ENCODE measurements around the gene SFMBT2. TPM values are rescaled to one million over a fixed set of nuclear protein-coding genes. Genes with fewer than 3 reads are reported as not detected.
"Not testable (repeated sequence)": the region's sequence is repeated elsewhere in the genome, so short reads cannot be mapped to it uniquely, and the experiment has no call there.

The SFMBT2 gene
- total RNA-seq, 2 donors from 2014 or later: 7.9 TPM

DNA sequence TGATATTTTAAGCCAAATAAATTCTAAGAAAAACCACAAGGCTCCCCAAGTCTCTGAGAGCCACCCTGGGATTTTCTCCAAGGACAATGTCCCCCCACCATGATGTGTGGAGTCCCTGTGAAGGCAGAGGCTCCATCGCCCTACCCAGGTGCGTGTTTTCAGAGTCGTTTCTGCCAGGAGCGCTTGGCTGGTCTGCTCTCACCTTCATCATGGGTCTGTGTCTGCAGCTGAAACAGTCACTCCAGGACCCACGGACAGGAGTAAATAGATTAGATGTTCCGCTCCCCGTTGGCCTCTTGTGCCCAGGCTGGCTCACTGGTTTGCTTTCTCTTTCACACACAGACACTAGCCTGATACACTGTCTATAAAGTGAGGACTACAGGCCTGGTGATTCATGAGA lies 217.5 kb downstream of the SFMBT2 start:
- H3K4me1 ChIP-seq: no peaks in the 10 kb centered on the region
- peaks cover 13% of the 10 kb centered on the region for H3K36me3 ChIP-seq
- H3K27me3 ChIP-seq: no peaks in the 10 kb centered on the region
- TF ChIP-seq, protein P1, sequence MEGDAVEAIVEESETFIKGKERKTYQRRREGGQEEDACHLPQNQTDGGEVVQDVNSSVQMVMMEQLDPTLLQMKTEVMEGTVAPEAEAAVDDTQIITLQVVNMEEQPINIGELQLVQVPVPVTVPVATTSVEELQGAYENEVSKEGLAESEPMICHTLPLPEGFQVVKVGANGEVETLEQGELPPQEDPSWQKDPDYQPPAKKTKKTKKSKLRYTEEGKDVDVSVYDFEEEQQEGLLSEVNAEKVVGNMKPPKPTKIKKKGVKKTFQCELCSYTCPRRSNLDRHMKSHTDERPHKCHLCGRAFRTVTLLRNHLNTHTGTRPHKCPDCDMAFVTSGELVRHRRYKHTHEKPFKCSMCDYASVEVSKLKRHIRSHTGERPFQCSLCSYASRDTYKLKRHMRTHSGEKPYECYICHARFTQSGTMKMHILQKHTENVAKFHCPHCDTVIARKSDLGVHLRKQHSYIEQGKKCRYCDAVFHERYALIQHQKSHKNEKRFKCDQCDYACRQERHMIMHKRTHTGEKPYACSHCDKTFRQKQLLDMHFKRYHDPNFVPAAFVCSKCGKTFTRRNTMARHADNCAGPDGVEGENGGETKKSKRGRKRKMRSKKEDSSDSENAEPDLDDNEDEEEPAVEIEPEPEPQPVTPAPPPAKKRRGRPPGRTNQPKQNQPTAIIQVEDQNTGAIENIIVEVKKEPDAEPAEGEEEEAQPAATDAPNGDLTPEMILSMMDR (IDR thresholded peaks at IDR 0.05): no peak
- H3K27ac ChIP-seq: no peak overlapping the region
- H3K9me3 ChIP-seq: peaks cover 0 to 8% of the 10 kb centered on the region in 2 donors
- no peak overlapping the region for H3K4me3 ChIP-seq
- DNase-seq (ENCODE audit: low spot score): no peak

DNA sequence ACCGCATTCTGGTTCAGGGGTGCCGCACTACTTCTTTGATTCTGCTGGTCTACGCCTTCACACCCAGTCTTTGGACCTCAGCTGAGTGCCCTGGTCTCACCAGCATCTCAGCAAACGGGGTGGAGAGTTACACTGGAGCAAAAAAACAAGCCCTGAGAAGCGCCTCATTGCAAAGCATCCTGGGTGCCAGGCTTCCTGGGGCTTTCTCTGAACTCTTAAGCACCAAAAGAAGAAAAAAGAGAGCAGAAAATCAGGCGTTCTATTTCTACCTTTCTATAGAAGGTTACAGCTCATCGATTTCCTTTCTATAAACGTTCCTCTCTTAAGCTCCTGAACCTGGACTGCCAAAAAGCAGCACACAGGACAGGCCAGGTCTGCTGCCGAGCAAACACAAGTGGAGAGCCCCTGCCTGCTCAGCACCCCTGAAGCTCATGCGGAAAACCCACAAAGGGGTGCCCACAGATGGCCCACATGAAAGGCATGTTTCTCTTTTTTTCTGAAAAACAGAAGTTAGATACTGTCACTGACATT lies 217.9 kb downstream of the SFMBT2 start:
- no peak for DNase-seq (ENCODE audit: low spot score)
- Histone ChIP-seq H3K4me1 (no peaks in the 10 kb centered on the region), H3K9me3 (peaks cover 0 to 8% of the 10 kb centered on the region in 2 donors), H3K27ac (no peak overlapping the region), H3K27me3 (no peaks in the 10 kb centered on the region), H3K4me3 (no peak overlapping the region), H3K36me3 (peaks cover 9% of the 10 kb centered on the region)
- TF ChIP-seq, protein P1 (IDR thresholded peaks at IDR 0.05): no peak

DNA sequence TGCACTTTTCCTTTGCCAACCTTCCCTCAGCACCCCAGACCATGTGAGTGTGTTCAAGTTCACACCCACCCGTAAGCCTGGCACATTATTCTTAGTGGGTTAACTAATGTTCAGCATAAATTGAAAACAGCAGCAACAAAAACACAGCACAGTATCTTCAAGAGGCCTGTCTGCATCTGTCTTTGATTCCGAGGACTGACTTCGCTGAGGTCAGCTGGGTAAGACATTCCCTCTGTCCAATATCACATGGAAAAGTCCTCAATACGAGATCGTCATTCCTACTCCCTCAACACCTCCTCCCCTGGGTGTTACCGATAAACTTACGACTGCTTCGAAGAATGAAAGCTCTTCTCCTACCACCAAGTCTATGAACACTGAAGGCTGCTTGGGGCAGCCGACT lies 218.8 kb downstream of the SFMBT2 start:
- DNase-seq (ENCODE audit: low spot score): no peak
- Histone ChIP-seq H3K27ac (no peak overlapping the region), H3K36me3 (peaks cover 4% of the 10 kb centered on the region), H3K4me3 (no peak overlapping the region), H3K27me3 (no peaks in the 10 kb centered on the region), H3K9me3 (peaks cover 0 to 8% of the 10 kb centered on the region in 2 donors), H3K4me1 (no peaks in the 10 kb centered on the region)
- TF ChIP-seq, protein P1 (IDR thresholded peaks at IDR 0.05): no peak

DNA sequence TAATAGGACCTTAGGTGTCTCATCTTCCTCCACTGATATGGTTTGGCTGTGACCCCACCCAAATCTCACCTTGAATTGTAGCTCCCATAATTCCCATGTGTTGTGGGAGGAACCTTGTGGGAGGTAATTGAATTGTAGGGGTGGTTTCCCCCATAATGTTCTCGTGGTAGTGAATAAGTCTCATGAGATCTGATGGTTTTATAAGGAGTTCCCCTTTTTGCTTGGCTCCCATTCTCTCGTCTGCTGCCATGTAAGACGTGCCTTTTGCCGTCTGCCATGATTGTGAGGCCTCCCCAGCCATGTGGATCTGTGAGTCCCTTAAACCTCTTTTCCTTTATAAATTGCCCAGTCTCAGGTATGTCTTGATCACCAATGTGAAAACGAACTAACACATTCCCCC lies 220.1 kb downstream of the SFMBT2 start:
- not testable (repeated sequence) for H3K9me3 ChIP-seq; H3K27ac ChIP-seq; DNase-seq (ENCODE audit: low spot score); H3K27me3 ChIP-seq; H3K4me3 ChIP-seq; H3K36me3 ChIP-seq; H3K4me1 ChIP-seq

DNA sequence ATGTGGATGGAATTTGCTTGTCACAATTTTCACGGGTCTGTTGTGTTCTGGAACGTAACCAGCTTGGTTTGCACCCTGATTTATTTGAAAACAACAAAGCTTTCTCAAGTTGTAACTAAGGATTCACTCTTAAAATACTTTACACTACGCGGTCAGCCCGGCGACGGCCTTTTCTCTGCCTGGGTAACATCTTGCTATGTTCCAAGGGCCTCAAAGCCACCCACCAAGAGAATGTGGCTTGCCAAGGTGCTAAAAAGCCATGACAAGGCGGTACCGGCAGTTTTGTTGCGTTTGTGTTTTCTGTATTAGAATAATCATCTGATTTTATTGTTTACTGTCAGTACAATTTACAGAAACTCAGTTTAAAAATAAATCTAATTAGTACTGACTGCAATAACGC lies 220.9 kb downstream of the SFMBT2 start:
- DNase-seq (ENCODE audit: low spot score): no peak
- H3K27me3 ChIP-seq: no peaks in the 10 kb centered on the region
- H3K27ac ChIP-seq: no peak overlapping the region
- TF ChIP-seq, protein P1 (IDR thresholded peaks at IDR 0.05): no peak
- H3K4me1 ChIP-seq: no peaks in the 10 kb centered on the region
- peaks cover 0 to 1% of the 10 kb centered on the region in 2 donors for H3K9me3 ChIP-seq
- no peak overlapping the region for H3K4me3 ChIP-seq
- H3K36me3 ChIP-seq: no peaks in the 10 kb centered on the region

DNA sequence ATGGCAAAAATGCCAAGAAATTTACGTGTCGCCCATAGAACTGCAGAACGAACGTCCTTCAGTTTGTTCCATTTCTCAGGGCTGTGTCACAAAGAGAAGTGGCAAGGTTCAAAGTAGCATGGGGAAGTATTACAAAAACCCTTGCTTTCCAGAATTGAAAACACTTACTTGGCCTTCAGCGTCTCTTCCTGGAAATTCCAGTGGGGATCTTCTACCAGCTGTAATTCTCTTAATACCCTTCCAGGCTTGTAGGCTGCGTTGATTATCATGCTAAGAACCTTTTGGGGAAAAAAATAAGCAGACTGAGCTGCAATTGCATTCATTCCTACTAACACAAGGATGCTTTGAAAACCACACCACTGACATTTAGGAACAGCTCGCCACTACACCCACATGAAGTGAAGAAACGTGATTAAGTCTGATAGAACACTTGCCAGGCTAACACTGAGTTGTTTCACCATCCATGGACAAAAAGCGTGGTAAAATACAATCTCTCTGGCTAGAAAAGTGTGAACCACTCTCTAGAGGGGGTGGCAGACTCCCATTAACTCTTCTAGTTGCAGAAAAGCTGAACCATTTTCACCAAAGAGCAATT lies 222.3 kb downstream of the SFMBT2 start:
- TF ChIP-seq, protein P1 (IDR thresholded peaks at IDR 0.05): no peak
- no peaks in the 10 kb centered on the region for H3K36me3 ChIP-seq
- no peak overlapping the region for H3K27ac ChIP-seq
- no peaks in the 10 kb centered on the region for H3K27me3 ChIP-seq
- H3K4me1 ChIP-seq: no peaks in the 10 kb centered on the region
- no peak for DNase-seq (ENCODE audit: low spot score)
- no peaks in the 10 kb centered on the region for H3K9me3 ChIP-seq
- H3K4me3 ChIP-seq: no peak overlapping the region

Measured in right atrium auricular region (tissue), 2 donors.